HG02588 (cell line): ENCODE data around the gene MBOAT2.

Experiments used
- ATAC-seq: cut with Tn5 transposase; IDR thresholded peaks from one replicate; pipeline ENCODE4 v1.9.1; 2021; ENCODE audit warnings: mild to moderate bottlenecking, moderate library complexity; ENCODE audit not compliant: unreplicated experiment

The MBOAT2 gene

DNA sequence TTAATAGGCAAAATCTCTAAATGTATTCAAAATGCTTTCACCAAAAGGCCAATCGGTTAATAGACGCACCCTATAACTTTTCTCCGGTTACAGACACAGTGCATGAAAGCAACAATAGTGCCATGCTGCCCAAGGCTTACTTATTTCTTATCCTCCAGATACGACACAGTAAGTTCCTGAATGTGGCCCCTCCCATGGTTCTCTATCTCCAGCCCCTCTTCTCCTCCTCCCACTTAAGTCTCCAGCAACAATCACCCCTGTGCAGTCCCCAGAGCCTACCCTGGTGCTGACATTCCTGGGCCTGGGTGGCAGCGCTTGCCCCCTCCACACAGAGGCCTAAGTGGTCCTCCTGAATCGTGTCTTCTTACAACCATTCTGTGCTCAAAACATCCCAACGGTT is 169.6 kb downstream of the MBOAT2 start:
- ATAC-seq = no peak

DNA sequence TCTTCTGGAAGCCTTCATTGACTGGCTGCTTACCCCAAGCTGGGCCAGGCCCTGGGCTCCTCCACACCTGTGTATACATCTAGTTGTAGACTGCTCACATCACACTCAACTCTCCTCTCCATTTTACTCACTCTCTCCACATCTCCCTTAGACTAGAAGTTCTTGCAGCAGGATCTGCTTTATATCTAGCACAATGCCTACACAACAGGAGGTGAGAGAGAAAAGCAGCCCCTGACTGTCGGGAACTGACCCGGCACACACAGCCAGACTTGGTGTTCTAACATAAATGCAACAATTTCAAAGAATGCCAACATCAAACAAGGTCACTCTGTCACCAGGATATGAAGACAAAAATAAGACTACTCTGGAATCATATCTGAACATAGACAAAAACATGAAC is 172.0 kb downstream of the MBOAT2 start:
- ATAC-seq = no peak

DNA sequence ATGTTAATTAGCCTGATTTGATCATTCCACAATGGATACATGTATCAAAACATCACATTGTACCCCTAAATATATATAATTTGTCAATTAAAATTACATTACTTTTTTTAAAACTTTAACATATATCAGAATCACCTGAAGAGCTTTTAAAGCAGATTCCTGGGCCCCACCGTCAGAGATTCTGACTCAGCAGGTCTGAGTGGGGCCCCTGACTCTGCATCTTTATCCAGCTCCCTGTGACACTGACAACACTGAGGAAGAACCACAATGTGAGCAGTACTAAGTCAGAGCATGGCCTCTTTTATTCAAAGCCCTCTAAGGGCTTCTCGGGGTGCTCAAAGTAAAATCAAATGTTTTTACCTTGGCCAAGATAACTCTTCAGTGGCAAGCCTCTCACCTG is 175.8 kb downstream of the MBOAT2 start:
- no peak for ATAC-seq

GRCh38 chr2:8822218-8822617 is 181.3 kb downstream of the MBOAT2 start:
- ATAC-seq = no peak

DNA sequence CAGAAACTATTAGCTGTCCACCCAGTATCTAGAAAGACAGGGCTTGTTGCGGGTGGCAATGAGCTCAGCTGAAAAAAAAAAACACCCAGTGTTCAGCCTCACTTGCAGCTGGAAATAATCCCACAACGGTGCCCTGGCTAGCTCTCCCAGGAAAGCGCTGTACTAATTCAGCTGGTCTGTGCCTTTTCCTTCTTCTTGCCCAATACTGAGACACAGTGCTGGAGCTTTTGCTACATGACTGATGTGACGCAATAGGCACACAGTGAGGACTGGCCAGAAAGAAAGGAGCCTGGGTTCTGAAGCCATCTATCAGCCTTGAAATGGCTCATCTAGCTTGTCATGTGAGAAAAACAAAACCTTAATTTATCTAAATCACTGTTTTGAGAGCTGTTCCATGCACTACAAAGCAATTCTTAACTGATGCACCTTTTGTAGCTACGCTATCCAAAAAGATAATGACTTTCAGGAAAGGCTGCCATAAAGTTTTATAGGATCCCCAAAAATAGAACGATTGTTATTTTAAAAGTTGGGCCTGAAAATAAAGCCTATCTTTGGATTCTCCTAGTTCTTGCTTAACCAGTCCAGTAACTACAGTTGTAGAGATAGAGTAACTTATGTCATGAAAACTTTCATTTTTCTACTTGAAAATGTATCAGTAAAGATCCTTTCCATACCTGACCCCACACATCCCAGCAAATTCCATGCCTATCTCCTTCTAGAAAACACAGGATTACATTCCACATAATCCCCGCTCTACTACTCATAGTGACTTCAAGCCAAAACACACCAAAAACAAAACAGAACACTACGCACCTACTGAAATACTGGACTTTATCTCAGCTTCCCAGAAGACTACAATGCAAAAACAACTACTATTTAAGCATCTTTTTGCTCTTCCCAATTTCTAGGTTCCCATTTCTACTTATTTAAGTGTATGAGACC is 181.9 kb downstream of the MBOAT2 start:
- ATAC-seq = no peak

GRCh38 chr2:8819948-8820347 is 183.5 kb downstream of the MBOAT2 start:
- no peak for ATAC-seq

DNA sequence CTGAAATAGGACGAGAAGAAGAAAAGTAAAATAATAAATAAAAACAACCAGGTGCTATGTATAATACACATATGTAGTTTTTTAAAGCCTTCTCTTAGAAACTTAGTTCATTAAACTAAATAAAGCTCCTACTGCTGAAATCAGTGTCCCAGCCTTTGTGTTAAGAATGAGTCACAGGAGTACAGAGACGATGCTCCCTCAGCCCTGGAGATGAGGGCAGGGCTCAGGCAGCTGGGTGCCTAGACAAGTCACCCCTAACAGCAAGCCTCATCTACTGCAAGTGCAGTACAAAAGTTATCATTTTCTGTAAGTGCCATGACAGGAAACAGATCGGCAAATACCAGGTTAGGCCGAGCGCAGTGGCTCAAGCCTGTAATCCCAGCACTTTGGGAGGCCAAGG is 184.3 kb downstream of the MBOAT2 start:
- no peak for ATAC-seq

DNA sequence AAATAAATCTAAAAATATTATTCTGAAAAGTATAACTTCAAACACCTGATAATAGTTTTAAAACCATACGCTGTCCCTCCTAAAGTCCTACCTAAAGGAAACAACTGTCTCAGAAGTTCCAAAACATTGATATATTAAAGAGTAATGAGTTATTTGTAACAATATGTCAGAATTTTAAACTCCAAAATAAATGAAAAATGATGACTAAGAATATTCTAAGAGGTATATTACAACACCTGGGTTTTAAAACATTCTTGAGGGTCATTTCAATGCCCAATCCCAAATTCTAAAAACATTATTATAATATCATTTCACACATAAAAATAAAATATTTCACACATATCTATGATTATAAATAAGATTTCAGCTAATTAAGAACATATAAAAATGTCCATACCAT is 186.3 kb downstream of the MBOAT2 start:
- no peak for ATAC-seq

DNA sequence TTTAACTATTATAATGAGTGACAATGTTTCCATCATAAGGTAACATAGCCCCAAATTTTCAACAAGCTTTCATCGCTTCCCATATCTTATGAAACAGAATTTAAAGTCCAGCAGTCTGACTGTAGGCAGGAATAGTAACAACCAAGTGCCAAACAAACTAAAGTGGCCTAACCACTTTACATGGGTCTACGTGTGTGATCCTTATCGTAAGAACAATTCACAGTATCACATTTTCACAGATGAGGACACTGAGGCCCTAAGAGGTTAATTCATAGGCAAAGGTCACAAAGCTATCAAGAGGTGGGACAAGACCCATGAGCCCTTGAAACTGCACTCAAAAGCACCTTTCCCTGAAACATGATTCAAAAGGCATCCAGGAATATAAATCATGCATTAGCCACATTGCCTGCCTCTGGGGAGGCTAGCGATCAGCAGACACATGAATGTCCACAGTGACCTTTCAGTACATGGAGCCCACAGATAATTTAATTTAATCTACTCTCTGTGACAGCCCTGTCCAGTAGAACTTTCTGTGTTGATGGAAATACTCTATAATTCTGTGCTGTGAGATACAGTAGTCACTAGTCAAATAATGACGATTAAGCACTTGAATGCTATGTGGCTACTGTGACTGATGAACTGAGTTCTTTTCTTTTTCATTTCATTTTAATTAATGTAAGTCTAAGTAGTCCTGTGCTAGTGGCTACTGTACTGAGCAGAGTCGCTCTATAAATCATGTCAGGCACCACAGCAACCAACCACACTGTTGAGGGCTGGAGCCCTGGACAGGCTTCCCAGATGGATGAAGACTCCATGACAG is 196.4 kb downstream of the MBOAT2 start:
- no peak for ATAC-seq

DNA sequence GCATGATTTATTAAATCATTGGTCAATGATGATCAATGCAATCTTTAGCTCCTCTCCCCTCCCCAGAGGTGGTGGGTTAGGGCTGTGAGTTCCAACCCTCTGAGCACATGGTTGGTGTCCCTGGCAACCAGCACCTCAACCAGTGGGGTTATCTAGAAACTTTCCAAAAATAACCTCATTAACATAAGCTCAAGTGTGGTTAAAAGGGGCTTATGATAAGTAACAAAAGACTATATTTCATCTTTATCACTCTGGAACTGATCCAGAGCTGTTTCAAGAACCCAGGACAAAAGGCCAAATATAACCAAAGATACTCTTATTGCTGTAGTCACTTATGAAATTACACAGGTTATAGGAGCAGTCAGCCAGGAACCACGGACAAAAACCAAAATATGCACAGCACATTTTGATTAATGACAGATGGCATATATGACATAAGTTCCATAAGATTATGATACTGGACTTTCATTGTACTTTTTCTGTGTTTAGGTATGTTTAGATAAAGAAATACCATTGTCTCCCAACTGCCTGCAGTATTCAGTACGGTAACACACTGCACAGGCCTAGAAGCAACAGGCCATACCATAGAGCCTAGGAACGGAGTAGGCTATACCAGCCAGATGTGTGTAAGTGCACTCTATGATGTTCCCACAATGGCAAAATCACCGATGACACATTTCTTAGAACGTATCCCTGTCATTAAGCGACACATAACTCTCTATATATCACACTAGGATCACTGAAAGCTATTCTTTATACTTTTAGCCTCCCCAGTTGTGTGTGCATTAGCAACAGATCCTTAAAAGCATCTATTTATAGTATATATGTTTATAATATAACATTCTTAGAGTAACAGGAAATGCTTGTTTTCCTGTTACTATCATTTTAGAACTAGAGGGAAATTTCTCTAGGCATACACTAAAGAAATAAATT is 197.9 kb downstream of the MBOAT2 start:
- no peak for ATAC-seq

DNA sequence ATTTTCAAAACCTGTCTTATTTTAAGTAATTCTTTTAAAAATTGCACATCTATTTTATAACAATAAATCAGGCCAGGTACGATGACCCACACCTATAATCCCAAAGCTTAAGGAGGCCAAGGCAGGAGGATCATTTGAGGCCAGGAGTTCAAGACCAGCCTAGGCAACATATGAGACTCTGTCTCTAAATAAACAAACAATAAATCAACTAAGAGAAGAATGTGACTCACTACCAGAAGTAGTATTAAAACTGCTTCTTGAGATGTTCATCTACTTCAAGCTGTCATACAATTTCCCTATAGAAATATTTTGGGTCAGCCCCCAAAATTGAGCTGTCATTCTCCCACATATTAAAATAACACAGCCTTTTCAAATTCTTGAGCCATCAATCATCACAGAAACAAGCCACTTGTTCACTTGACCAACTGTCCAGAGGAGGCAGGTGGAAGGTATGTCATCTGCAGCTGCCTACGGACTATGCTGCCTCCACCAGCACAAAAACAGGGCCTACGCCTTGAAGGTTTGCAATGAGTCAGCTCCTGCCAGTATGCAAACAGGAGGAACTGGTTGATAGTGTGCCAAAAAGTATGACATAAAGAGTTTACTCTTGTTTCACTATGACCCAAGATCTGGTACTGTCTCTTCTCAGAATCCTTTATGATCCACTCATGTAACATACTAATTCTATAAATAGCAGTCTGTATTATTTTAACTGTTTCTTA is 199.7 kb downstream of the MBOAT2 start:
- peak; percentile 99 for ATAC-seq

DNA sequence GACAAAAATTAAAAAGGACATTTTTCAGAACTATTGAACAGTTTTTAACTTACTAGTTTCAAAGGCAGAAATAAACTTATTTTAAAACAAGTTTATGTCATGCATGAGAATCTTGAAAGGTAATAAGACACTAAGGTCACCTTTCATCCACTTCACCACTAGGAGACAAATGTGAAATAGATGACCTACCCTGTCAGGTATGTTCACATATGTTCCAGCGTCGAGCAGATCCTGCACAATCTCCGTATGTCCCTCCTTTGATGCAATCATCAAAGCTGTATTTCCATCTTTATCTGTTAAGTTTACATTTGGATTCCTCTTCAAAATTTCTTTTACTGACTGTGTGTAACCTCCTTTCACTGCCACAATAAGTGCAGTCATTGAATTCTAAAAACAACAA is 200.7 kb downstream of the MBOAT2 start:
- no peak for ATAC-seq
